Measurements from ENCODE around the gene KRCC1.

GRCh38 chr2:88066543-88066942, 11.0 kb upstream of the KRCC1 start:
- TF ChIP-seq CTCF (conservative IDR thresholded peaks at IDR 0.05; ENCODE audit: low read length) (no peak), EZH2phosphoT487 (IDR thresholded peaks at IDR 0.05; ENCODE audit: borderline replicate concordance) (no peak)
